GM19452 (cell line): Measurements from ENCODE around the gene TBC1D20.
"Not testable (repeated sequence)": the region's sequence is repeated elsewhere in the genome, so short reads cannot be mapped to it uniquely, and the experiment has no call there.

Experiments used
- ATAC-seq: cut with Tn5 transposase; IDR thresholded peaks from one replicate; pipeline ENCODE4 v1.9.1; 2021; ENCODE audit not compliant: unreplicated experiment

The TBC1D20 gene

DNA sequence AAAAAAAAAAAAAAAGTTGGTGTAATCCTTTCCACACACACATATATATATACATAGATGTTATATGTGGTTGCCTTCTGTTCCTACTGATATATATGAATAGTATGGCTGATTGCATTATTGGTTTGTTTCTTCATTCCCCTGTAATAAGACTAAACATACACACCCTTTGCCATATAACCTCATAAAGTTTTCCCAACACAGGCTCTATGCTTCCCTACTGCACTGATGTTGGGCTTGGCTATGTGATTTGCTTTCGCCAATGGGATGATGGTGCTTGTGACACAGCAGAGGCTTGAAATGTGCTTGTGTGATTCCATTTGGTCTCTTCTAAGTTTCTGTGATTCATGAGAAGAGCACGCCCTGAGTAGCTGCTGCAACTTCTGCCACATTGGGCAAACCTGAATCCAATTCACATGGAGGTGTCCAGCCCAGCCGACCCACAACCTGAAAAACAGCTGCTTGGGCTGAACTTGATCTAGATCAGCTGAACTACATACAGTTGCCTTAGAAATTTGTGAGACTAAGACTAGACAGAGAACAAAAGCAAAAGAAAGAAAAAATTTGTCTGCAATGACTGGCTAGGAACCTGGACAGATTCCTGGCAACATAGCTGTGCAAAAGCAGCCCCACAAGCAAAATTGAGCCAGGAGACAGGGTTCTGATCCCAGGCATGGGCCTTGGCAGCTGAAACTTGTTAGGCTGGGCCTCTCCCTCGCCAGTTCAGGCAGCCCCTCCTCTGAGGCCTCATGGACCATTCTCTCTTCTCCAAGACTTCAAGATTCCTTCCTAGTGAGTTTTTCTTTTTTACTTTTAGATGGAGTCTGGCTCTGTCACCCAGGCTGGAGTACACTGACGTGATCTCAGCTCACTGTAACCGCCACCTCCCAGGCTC lies 13.4 kb upstream of the TBC1D20 start:
- no peak for ATAC-seq

DNA sequence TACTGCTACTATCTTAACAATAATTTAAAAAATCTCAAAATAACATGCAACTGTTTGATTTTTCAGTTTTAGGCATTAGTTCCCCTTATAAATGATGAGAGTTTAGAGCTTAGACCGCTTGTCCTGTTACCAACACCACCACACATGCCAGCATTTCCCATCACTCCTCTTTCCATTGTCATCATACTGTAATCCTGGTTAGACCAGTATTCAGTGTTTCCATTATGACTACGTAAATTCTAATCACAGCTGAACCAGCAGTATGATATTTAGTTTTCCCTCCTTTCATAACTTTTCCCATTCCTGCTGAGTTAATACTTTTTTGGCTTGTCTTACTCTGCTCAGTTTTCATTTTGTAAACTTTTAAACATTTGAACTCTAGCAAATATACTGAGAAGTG lies 12.2 kb upstream of the TBC1D20 start:
- no peak for ATAC-seq

- no peak for ATAC-seq
These were observed 10.6 kb upstream of the TBC1D20 start for GRCh38 chr20:472889-473292.

GRCh38 chr20:472137-472846 lies 10.0 kb upstream of the TBC1D20 start:
- ATAC-seq = no peak

GRCh38 chr20:469746-470490 lies 7.6 kb upstream of the TBC1D20 start:
- ATAC-seq = no peak

GRCh38 chr20:467755-468154 lies 5.4 kb upstream of the TBC1D20 start:
- no peak for ATAC-seq

- ATAC-seq = peak; percentile 29
These were observed 807 bp downstream of the TBC1D20 start for GRCh38 chr20:461254-462198.

GRCh38 chr20:460707-461106 lies 1.6 kb downstream of the TBC1D20 start:
- no peak for ATAC-seq

GRCh38 chr20:460180-460579 lies 2.2 kb downstream of the TBC1D20 start:
- ATAC-seq = no peak

- ATAC-seq = no peak
These were observed 3.6 kb downstream of the TBC1D20 start for GRCh38 chr20:458776-459175.

- no peak for ATAC-seq
These were observed 7.4 kb downstream of the TBC1D20 start for GRCh38 chr20:454951-455350.

- ATAC-seq = not testable (repeated sequence)
These were observed 10.3 kb downstream of the TBC1D20 start for GRCh38 chr20:452021-452420.

DNA sequence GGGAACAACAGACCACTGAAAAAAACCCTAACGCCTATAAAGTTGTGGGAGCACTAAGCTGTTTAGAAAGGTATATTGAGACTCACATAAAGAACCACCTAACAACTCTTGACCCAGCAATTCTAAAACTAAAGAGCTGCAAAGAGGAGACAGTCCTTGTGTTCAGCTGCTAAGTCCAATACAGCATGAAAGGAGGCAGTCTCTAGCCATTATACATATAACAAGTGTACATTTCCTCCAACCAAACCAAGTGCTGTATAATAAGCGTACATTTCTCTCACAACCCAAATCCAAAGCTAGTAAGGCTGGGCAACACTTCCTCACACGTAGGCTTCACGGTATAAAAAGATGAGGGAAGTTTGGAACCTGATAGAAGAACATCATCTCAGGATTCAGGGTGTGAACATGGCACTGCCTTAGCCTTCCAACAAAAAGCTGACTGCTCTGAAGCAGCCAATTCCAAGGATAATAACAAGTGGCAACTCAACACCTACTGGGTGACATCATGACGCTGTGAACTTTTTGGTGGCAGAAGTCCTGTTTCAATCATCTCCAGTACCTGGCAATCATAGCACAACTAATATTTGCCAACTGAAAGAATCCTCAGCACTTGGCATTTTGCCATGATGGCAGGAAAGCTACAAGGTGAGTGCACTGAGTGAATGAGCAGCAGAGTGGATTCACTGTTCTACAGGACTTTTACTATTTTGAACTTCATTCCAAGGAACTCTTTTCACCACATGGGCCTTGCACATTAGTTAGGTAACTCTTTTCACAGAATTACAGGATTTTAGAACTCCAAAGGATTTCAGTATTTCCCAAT lies 16.6 kb downstream of the TBC1D20 start:
- ATAC-seq = no peak

GRCh38 chr20:444862-445426 lies 17.4 kb downstream of the TBC1D20 start:
- ATAC-seq = no peak

- no peak for ATAC-seq
These were observed 18.2 kb downstream of the TBC1D20 start for GRCh38 chr20:444117-444516.

DNA sequence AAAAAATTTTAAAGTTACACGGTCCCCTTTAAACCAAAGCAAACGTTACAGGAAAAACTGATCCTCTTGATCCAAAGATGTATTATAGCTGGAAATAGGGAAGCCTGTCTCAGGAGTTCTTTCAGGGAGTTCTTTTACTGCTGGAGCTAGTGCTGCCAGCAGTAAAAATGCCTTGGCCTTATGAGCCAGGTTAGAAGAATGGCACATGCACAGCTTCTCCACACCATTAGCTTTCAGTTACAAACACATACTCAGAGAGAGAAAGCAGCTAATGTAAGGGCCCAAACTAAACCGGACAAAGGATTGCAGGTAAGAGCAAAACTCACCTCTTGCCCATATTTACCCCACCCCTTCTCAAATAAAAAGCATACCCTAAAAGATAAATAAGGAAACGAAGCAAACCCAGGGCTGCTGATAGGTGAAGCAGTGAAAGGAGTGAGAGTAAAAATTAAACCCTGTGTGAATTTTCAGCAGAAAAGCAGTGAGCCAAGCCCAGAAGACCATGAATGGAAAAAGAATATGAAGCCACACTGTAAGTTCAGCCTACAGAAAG lies 19.0 kb downstream of the TBC1D20 start:
- ATAC-seq = no peak

GRCh38 chr20:440636-441035 lies 21.7 kb downstream of the TBC1D20 start:
- no peak for ATAC-seq

GRCh38 chr20:440148-440547 lies 22.2 kb downstream of the TBC1D20 start:
- ATAC-seq = no peak
